HEK293 (cell line): ENCODE measurements around the gene TSPAN14.

Experiments used
- MZF1 ChIP-seq: fragments of 450-650 bp; formaldehyde crosslinking; IDR thresholded peaks from 2 replicates; pipeline ENCODE4 v1.5.1; 2017; ENCODE audit warnings: missing biosample characterization, missing genetic modification characterization, borderline replicate concordance
- YY2 ChIP-seq: fragments of 450-650 bp; formaldehyde crosslinking; IDR thresholded peaks from 2 replicates; pipeline ENCODE4 v1.5.1; 2016; ENCODE audit warnings: missing biosample characterization, missing genetic modification characterization
- ZFP37 ChIP-seq: fragments of 450-650 bp; formaldehyde crosslinking; IDR thresholded peaks from 2 replicates; pipeline ENCODE4 v1.5.1; 2016; ENCODE audit warnings: missing biosample characterization, missing genetic modification characterization
- ZNF274 ChIP-seq, 2 experiments: fragments of 200-500 bp in 1 of 2; fragments of 450-650 bp in 1 of 2; sonication (Bioruptor generic) in 1 of 2; formaldehyde crosslinking in 1 of 2; IDR thresholded peaks; 2 replicates each; pipeline versions ENCODE4 v1.5.1 to v1.6.1; 2014 to 2016; ENCODE audit warnings: borderline replicate concordance in 1 of 2, inconsistent platforms in 1 of 2, low read length in 1 of 2, missing biosample characterization in 1 of 2, missing genetic modification characterization in 1 of 2
- ZNF292 ChIP-seq: fragments of 450-650 bp; formaldehyde crosslinking; IDR thresholded peaks from 2 replicates; pipeline ENCODE4 v1.5.1; 2016; ENCODE audit warnings: low read depth, missing biosample characterization, missing genetic modification characterization, borderline replicate concordance
- ZNF529 ChIP-seq: fragments of 450-650 bp; formaldehyde crosslinking; IDR thresholded peaks from 2 replicates; pipeline ENCODE4 v1.5.1; 2017; ENCODE audit warnings: missing genetic modification characterization, missing biosample characterization; ENCODE audit not compliant: insufficient replicate concordance
- ZNF660 ChIP-seq: fragments of 450-650 bp; IDR thresholded peaks from 2 replicates; pipeline ENCODE4 v1.5.1; 2018; ENCODE audit warnings: missing biosample characterization, mild to moderate bottlenecking, missing genetic modification characterization
- ZNF670 ChIP-seq: fragments of 450-650 bp; formaldehyde crosslinking; IDR thresholded peaks from 2 replicates; pipeline ENCODE4 v1.5.1; 2016; ENCODE audit warnings: missing biosample characterization, missing genetic modification characterization, low read depth
- TF ChIP-seq, protein P1 (sequence below): fragments of 450-650 bp; formaldehyde crosslinking; IDR thresholded peaks from 2 replicates; pipeline ENCODE4 v1.5.1; 2016; ENCODE audit warnings: missing biosample characterization, missing genetic modification characterization
- TF ChIP-seq, protein P2 (sequence below): fragments of 450-650 bp; formaldehyde crosslinking; IDR thresholded peaks from 2 replicates; pipeline ENCODE4 v1.5.1; 2016; ENCODE audit warnings: missing biosample characterization, missing genetic modification characterization
- TF ChIP-seq, protein P3 (sequence below): fragments of 450-650 bp; formaldehyde crosslinking; IDR thresholded peaks from 2 replicates; pipeline ENCODE4 v1.5.1; 2016; ENCODE audit warnings: missing biosample characterization, missing genetic modification characterization

DNA sequence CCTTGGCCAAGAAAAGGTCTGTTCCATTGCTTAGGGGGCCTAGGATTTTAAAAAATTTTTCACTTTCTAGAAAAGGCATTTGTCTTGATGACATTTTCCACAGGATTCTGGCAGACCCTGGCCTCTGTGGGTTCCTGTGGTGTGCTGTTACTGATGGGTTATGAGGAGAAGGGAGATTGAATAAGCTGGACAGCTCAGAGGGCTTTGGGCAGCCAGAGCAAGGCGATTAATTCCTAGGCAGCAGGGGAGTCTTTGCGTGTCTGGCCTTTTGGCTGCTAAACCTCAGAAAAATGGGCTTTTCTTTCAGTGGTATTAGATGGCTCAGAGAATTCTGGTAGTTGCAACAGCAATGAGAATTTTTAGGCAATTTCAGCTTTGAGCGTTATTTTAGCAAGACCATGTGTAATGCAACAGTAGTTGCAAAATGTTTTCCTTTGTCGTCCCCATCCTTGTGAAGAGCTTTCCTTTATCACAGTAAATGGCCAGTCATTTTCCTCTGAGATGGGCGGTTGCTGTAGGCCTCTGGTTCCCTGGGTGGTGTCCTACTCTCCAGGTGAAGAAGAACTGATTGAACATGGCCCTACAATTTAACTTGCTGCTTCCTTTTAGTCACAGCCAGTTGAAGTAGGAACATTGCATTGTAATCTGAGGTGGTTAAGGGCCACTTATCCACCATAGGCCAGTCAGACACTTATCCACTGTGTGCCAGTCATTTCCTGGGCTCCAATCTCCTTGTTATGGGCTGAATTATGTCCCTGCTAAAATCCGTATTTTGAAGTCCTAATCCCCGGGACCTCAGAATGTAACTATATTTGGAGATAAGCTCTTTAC is 126.7 kb downstream of the TSPAN14 start:
- TF ChIP-seq ZNF670 (tag by site-specific recombination), result no peak
- no peak for TF ChIP-seq ZNF274 (IDR thresholded peaks at IDR 0.05; ENCODE audit: low read length)
- no peak for TF ChIP-seq ZNF274 (tag by site-specific recombination; IDR thresholded peaks at IDR 0.05; ENCODE audit: borderline replicate concordance)
- TF ChIP-seq, protein P1, sequence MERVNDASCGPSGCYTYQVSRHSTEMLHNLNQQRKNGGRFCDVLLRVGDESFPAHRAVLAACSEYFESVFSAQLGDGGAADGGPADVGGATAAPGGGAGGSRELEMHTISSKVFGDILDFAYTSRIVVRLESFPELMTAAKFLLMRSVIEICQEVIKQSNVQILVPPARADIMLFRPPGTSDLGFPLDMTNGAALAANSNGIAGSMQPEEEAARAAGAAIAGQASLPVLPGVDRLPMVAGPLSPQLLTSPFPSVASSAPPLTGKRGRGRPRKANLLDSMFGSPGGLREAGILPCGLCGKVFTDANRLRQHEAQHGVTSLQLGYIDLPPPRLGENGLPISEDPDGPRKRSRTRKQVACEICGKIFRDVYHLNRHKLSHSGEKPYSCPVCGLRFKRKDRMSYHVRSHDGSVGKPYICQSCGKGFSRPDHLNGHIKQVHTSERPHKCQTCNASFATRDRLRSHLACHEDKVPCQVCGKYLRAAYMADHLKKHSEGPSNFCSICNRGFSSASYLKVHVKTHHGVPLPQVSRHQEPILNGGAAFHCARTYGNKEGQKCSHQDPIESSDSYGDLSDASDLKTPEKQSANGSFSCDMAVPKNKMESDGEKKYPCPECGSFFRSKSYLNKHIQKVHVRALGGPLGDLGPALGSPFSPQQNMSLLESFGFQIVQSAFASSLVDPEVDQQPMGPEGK (tag by site-specific recombination), result no peak
- TF ChIP-seq YY2 (tag by site-specific recombination), result no peak
- TF ChIP-seq, protein P2, sequence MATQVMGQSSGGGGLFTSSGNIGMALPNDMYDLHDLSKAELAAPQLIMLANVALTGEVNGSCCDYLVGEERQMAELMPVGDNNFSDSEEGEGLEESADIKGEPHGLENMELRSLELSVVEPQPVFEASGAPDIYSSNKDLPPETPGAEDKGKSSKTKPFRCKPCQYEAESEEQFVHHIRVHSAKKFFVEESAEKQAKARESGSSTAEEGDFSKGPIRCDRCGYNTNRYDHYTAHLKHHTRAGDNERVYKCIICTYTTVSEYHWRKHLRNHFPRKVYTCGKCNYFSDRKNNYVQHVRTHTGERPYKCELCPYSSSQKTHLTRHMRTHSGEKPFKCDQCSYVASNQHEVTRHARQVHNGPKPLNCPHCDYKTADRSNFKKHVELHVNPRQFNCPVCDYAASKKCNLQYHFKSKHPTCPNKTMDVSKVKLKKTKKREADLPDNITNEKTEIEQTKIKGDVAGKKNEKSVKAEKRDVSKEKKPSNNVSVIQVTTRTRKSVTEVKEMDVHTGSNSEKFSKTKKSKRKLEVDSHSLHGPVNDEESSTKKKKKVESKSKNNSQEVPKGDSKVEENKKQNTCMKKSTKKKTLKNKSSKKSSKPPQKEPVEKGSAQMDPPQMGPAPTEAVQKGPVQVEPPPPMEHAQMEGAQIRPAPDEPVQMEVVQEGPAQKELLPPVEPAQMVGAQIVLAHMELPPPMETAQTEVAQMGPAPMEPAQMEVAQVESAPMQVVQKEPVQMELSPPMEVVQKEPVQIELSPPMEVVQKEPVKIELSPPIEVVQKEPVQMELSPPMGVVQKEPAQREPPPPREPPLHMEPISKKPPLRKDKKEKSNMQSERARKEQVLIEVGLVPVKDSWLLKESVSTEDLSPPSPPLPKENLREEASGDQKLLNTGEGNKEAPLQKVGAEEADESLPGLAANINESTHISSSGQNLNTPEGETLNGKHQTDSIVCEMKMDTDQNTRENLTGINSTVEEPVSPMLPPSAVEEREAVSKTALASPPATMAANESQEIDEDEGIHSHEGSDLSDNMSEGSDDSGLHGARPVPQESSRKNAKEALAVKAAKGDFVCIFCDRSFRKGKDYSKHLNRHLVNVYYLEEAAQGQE (tag by site-specific recombination), result no peak
- TF ChIP-seq ZNF660, result no peak
- TF ChIP-seq MZF1, result no peak
- no peak for TF ChIP-seq ZFP37 (tag by site-specific recombination)
- TF ChIP-seq ZNF292 (tag by site-specific recombination), result no peak
- TF ChIP-seq ZNF529 (tag by site-specific recombination), result no peak
- TF ChIP-seq, protein P3, sequence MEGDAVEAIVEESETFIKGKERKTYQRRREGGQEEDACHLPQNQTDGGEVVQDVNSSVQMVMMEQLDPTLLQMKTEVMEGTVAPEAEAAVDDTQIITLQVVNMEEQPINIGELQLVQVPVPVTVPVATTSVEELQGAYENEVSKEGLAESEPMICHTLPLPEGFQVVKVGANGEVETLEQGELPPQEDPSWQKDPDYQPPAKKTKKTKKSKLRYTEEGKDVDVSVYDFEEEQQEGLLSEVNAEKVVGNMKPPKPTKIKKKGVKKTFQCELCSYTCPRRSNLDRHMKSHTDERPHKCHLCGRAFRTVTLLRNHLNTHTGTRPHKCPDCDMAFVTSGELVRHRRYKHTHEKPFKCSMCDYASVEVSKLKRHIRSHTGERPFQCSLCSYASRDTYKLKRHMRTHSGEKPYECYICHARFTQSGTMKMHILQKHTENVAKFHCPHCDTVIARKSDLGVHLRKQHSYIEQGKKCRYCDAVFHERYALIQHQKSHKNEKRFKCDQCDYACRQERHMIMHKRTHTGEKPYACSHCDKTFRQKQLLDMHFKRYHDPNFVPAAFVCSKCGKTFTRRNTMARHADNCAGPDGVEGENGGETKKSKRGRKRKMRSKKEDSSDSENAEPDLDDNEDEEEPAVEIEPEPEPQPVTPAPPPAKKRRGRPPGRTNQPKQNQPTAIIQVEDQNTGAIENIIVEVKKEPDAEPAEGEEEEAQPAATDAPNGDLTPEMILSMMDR (tag by site-specific recombination), result no peak
